Stimulated activated CD8-positive, alpha-beta memory T cell treated with anti-CD3 and anti-CD28 coated beads, Interleukin-12 subunit alpha, Interleukin-12 subunit beta, amount 100 ng/mL, for 4 hours (primary cell): ENCODE data around the gene HEXIM2.
"Not testable (repeated sequence)": the region's sequence is repeated elsewhere in the genome, so short reads cannot be mapped to it uniquely, and the experiment has no call there.

Source experiments
- DNase-seq: peaks from one replicate; pipeline ENCODE4 v3.0.0-alpha.2; 2020; ENCODE audit warnings: low read depth

The HEXIM2 gene

DNA sequence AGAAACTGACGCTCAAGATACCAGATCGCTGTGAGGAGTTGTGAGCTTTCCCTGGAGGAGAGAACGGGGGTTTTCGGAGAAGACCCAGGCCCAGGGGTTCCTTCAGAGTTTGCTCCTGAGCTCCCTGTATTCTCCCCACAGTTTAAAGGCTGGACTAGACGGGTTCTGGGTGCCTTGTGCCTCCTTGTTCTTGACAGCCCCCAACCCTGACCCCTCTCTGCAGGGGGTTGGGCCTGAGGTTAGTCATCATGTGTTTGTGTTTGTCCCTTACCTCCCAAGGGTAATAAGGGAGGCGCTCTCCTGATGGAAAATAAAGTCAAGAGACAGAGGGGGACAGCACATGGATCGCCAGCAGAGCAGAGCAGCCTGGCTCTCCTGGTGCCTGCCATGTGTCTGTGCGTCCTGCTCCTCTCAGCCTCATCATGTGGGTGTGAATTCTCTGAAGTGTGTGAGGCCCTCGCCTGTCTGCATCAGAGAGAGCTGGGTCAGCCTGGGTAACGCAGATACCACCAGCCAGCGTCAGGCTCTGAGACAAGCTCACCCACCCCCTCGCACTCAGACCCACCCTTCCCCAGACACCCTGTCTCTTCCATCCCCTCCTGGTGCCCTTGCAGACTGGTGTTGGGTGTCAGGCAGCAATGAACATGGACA lies 8.7 kb downstream of the HEXIM2 start:
- no peak for DNase-seq

DNA sequence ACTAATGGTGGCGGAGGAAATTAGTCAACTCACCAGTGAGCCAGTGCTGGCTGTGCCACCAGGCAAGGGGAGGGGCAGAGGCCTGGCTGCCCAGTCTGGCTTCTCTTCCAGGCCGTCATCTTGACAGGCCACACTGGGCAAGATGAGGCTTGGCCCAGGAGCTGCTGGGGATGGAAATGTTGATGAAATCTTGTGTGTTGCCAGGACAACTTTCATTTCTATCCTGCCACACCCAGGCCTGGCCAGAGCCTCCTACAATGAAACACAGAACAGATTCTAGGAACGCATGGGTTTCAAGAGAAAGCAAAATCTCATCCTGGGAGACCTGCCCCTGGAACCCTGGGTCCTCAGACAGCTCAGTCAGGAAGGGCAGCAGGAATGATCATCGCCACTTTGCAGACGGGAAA lies 9.3 kb downstream of the HEXIM2 start:
- no peak for DNase-seq

DNA sequence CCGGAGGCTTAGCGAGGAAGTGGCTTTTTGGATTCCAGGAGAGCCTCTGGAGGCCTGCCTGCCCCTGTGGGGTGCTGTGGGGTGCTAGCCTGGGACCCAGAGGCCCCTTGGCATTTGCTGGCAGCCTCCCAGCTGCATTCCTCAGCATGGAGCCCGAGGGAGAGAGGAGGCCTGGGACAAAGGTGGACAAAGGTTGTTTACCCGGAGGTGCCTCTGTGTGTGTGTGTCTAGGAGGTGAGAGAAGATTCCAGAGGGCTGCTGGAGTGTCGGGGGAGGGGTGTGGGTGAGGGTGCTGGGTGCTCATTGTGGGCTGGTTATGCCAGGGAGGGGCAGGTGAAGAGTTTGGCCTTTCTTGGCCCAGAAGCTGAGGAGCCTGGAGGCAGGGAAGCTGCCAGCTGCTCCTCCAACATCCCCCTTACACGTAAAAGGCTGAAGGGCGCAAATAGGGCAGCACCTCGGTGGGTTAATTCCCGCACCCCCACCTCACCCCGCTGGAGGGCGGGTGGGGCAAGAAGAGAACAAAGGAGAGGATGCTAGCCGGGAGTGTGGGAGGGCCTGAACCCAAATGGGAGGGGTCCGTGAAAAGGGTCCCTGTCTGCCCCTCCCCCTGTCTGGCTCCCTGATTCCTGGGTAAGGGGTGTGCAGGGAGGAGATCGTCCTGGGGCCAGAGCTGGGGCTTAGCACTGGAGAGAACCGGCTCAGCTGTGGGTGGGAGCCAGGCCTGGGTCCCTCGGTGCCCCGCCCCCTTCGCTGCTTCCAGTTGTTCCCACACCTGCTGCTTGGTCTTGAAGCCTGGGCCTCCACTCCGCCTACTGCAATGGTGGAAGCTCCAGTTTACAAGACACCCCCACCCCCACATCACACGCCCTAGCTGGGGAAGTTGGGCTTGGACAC lies 9.9 kb downstream of the HEXIM2 start:
- DNase-seq = no peak

DNA sequence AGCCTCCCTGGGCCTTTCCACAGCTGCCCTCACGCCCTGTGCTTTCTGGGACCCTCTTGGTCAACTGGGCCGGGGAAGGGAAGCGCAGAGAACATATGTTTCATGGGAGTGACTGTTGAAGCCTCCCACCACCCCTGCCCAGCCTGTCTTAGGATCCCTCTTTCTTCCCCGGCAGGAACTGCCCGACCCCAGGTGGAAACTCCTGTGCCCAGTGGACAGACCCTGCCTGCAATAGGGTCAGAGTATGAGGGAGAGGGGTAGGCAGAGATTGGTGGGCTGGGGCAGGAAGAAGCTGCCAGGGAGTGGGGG lies 10.5 kb downstream of the HEXIM2 start:
- no peak for DNase-seq

DNA sequence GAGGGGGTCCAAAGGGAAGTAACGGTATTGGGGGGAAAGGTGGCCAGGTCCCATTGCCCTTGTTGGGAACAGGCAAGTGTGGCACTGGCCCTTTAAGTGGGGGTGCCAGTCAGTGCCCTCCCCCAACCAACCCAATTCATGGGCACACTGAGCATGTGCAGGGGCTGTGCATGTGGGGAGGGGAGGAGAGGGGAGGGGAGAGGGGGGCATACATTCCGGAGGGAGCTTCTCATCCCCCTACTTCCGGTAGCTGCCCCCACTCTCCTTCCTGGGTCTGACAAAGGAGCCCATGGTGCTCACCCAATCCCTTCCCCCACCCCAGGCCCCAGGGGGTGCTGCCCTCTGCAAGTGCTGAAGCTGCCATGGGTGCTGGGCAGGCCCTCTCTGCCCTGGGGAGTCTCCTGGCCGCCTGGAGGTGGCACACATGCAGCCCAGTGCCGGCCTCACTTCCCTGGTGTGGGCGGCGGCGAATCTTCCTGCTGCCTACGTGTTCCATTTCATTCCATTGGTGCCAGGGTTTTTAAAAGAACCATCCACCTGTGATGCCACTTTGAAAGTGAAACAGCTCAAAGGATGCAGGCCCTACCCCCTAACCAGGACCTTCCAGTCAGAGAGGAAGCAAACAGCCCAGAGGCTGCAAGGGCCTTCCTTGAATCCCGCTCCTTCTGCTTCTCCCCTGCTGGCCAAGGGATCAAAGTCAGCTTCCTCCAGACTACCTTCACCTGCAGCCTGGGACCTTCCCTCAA lies 11.0 kb downstream of the HEXIM2 start:
- no peak for DNase-seq

DNA sequence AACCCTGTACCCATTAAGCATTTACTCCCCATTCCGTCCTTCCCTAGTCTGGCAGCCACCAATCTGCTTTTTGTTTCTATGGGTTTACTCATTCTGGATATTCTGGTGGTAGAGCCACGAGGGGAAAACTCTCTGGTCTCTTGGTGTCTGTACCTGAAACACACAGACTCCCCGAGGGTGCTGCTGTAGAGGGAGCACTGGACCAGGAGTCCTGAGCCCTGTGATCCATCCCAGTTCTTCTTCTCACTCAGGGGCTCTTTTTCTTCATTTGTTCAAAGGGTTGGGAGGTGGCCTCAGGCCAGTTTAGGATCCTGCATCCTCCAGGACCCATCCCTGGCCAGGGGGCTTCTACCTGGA lies 14.1 kb downstream of the HEXIM2 start:
- DNase-seq = no peak

DNA sequence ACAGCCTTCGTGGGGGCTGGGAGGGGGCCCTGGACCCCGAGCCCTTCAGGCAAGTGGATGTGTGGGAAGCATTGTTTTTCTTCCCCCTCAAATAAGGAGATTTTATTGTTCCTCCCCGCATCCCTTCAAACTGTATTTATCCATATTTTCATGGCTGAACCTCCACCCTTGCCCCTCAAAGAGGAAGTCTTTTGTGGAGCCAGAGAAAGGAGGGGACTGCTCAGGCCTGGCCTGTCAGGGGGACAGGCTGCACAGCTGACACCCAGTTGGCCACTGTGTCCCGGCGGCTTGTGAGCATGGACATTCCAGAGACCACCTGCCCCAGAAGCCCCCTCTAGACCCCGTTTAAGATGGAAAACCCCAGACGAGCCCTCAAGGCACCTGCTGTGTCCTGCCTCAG lies 15.9 kb downstream of the HEXIM2 start:
- DNase-seq = no peak

DNA sequence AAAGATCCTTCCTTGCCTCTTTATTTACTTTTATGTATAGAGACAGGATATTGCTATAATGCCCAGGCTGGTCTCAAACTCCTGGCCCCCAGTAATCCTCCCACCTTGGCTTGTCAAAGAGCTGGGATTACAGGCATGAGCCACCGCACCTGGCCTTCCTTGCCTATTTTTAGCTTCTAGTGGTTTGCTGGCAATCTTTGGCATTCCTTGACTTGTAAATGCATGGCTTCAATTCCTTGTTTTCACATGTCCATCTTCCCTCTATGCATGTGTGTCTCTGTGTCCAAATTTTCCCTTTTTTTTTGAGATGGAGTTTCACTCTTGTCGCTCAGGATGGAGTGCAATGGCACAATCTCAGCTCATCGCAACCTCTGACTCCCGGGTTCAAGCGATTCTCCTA lies 22.5 kb downstream of the HEXIM2 start:
- DNase-seq = no peak

DNA sequence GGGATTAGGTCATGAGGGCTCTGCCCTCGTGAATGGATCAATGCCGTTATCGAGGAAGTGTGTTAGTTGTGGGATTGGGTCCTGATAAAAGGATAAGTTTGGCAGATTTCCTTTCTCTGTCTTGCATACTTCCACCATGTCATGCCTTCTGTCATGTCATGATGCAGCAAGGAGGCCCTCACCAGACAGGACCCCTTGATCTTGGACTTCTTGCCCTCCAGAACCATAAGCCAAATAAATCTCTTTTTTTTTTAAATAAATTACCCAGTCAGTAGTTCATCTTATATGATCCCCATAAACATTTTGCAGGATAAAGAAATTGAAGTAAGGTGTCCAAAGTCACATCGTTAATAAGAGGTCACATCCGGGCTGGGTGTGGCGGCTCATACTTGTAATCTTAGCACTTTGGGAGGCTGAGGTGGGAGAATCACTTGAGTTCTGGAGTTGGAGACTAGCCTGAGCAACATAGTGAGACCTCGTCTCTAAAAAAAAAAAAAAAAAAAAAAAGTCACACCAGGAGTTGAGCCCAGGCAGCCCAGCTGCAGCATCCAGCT lies 25.2 kb downstream of the HEXIM2 start:
- DNase-seq = no peak

DNA sequence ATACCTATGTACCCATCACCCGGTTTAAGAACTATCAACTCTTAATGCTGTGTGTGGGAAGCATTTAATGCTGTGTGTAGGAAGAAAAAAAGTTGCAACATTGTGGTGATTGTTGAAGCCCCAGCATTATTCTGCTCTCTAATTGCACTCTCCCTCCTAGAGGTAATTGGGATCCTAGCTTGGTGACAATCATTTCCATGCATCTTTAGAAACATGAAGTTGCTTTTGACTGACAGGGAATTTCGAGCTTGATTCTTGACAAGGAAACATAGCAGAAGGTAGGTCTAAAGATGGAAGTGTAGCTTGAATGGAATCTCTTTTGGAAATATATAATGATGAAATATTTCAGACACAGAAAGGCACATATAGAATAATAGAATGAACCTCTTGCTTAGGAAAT lies 27.3 kb downstream of the HEXIM2 start:
- DNase-seq = no peak

DNA sequence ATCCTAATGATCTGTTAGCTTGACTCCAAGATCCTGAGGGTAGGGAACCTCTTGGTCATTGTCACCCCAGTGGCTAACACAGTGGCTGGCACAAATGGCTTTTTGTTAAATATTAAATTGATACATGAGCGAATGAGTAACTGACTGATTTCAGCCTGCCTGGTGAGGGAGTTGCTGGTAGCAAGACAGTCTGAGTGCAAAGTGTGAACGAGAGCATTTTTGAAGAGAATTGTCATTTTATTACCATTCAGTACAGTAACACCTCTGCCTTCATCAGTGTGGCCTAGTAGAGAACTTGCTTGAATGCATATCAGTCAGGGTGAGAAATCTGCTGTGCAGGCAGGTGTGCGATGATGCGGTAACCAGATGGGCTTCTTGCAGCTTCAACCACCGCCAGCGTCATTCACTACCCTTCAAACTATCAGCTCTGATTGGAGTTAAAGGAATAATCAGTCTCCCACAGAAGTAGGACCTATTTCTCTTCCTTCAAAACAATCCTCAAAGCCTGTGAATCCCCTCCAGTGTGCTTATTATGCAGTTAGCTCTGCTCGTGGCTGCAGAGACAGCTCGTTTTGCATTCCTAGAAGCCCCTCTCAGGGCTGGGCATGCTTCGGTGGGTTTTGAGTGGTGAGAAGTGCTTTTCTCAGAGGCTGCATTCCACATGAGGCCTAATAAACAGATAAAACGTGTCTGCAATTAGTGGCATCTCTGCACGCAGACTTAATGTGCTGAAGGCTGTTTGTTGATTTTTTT lies 29.0 kb downstream of the HEXIM2 start:
- no peak for DNase-seq

DNA sequence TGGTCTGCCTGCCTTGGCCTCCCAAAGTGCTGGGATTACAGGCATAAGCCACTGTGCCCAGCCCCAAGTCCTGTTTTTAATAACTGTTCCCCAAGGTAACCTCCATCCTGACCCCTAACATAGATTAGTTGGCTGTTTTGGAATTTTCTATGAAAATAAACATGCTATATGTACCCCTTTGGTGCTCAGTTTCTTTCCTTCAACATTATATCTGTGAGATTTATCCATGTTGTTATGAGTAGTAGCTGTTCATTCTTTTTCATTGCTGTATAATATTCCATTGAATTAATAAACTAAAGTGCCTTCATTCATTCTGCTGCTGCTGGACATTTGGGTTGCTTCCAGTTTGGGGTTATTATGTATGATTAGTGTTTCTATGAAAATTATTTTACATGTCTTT lies 33.7 kb downstream of the HEXIM2 start:
- no peak for DNase-seq

DNA sequence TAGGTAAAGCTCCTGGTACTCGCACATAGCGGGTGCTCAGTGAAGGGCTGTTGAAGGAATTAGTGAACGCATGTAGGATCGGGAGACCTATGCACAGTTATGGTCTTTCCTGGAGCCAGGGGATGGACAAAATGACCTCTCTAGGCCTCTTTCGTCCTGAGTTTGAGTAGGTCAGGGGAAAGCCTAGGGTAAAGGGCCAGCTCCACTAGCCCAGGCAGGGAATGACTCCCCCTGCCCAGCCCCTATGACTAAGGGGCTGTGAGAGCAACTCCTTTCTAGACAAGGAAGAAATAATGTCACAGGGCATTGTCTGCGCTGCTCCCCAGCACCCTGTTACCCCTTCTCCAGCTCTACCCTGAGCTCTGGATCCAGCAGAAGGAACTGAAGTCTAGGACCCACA lies 35.4 kb downstream of the HEXIM2 start:
- no peak for DNase-seq

DNA sequence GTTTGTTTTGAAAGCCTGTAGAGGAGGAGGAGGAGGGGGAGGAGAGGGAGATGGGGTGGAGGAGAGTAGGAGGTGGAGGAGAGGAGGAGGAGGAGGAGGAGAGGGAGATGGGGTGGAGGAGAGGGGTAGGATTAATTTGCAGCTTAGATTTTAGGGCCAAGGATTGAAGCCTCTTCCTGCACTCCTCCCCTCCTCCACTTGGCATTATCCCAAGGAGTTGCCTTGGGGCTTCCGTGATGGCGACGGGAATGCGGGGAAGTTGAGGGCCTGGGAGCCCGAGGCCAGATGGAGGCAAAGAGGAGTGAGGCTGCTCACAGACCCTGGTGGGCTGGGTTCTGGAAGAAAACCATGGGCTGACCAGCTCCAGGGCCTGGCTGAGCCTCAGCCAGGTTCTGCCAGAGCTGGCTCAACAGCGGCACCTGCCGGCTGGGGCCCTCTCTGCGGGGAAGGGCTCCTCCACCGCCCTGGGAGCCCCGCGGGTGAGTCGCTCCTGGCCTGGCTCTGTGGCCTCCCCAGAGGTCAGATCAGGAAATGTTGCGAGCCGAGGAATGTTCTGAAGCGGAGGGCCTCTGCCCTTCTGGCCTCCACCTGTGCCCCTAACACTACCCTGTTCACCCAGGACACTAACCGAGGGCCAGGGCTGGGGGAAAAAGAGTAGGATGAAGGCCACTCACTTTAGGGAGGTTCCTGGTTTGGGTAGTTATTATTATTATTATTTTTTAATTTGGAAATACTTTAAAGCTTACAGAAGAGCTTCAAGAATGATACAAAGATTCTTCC lies 36.1 kb downstream of the HEXIM2 start:
- peak; percentile 70 for DNase-seq

DNA sequence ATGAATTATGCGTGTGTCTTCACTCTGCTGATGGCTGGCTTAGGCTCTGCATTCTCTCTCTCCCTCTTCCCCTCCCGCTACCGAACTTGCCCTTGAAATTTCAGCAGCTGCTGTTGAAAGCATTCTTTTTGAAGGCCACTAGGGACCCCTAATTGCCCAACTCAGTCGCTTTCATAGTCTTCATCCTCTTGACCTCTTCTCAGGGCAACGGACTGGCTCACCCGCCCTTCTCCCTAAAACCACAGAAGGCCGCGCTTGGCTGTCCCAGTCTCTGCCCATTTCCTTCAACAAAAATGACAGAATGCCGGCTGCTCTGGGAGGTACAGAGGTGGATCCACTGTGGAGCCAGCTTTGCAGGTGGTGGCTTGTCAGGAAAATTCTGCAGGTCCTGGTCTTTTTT lies 39.0 kb downstream of the HEXIM2 start:
- DNase-seq = no peak

DNA sequence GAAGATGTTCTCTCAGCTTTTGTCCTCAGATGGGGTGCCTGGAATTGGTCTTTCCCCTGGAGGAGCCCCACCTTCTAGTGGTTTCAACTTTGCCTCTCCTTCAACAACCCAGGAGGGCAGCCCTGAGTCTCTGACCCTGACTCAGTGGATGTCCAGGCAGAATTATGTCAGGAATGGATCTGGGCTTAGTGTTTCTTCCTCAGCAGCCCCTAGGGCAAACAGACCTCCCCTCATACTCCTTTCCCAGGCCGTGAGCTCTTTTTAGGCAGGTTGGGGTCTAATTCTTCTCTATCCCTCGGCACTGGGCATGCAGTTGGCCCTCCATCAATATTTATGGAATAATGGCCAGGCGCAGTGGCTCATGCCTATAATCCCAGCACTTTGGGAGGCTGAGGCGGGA lies 39.8 kb downstream of the HEXIM2 start:
- DNase-seq = no peak

DNA sequence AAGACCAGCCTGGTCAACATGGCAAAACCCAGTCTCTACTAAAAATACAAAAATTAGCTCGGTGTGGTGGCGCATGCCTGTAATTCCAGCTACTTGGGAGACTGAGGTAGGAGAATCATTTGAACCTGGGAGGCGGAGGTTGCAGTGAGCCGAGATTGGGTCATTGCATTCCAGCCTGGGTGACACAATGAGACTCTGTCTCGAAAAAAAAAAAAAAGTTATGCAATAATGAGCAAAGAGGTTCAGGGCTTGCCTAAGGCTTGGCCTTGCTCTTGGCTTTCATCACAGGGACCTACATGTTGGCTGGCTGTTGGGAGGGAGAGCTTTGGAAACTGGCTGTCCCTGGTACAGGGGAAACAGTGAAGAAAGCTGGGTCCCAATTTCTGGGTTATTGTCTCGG lies 40.2 kb downstream of the HEXIM2 start:
- DNase-seq = not testable (repeated sequence)

DNA sequence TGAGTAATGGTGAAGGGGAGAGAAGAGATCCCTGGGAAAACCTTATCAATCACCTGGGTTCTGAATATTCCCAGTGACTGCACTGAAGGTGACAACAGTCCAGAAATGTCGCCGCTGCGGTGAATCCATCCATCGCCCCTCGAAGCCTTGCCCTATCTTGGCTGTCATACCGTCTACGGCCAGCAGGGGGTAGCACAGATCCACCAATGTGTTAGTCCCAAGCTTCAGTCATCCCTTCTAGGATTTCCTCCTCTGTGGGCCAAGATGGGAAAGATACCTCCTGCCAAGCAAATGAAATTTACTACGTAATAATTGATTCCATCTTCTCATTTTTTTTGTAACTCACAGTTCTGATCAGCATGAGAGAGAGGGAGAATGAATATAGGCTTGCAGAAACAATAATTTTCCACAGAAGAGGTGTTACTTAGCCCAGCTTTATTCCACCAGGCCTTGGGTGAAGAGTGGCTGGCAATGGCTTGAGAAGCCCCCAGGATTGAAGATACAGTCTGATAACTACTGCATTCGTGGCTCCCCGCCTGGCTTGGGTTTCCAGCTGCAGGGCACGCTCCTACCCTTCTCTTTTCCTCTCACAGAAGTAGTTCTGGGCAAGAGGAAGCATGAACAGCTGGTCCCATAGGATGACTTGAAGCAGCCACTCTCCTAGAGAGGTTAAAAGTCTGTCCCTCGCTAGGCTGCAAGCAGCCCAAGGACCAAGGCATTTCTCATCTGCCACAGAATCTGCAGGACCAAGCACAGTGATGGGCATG lies 57.4 kb downstream of the HEXIM2 start:
- no peak for DNase-seq
